CD4-positive, alpha-beta T cell treated with Interleukin-1 beta for 1 hour (primary cell): ENCODE data around the gene ZNF182.
"Not testable (repeated sequence)": the region's sequence is repeated elsewhere in the genome, so short reads cannot be mapped to it uniquely, and the experiment has no call there.

Experiments used
- DNase-seq, 2 donors: peaks; one replicate each; pipeline ENCODE4 v3.0.0-alpha.2; 2020 to 2022

ZNF182 gene

DNA sequence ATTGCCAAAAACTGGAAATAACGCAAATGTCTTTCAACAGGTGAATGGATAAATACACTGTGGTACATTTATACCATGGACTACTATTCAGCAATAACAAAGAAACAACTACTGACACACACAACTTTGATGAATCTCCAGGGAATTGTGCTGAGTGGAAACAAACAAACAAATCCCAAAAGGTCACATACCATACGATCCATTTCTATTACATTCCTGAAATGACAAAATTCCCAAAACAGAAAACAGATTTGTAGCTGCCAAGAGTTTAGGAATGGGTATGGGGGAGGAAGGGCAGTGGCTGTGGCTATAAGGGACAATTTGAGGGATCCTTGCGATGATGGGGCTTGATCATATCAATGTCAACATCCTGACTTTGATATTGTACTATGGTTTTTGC is 2.5 kb downstream of the ZNF182 start:
- DNase-seq: no peak

DNA sequence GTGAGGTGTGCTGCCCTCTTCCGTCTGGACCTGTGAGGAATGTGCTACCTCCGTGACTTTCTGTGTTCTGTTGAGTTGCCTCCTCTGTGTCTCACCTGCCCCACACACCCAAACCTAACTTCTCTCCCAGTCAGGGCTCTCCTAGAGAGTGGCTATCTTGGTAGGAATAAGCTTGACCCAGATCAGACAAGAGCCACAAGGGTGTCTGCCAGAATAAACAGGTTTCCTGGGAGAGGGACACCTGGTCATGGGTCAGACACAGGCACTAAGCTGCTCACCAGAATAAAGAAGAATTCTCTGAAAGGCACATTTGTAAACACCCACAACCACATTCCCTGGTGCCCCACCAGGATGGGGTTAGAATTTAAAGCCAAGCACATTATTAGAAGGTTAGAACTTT is 11.1 kb downstream of the ZNF182 start:
- no peak for DNase-seq

DNA sequence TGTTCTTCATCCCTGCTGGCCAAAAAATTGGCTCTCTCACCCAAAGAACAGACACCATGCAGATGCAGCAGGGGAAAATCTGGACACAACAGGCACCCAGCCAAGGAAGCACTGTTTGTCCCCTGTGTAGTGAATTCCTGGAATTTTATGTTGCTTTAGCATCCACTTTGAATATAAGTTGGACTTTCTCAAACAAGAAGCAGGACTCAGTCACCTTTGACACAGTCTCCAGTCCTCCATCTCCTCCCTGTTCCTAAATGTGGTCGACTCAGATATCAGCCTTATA is 11.8 kb downstream of the ZNF182 start:
- DNase-seq: no peak

DNA sequence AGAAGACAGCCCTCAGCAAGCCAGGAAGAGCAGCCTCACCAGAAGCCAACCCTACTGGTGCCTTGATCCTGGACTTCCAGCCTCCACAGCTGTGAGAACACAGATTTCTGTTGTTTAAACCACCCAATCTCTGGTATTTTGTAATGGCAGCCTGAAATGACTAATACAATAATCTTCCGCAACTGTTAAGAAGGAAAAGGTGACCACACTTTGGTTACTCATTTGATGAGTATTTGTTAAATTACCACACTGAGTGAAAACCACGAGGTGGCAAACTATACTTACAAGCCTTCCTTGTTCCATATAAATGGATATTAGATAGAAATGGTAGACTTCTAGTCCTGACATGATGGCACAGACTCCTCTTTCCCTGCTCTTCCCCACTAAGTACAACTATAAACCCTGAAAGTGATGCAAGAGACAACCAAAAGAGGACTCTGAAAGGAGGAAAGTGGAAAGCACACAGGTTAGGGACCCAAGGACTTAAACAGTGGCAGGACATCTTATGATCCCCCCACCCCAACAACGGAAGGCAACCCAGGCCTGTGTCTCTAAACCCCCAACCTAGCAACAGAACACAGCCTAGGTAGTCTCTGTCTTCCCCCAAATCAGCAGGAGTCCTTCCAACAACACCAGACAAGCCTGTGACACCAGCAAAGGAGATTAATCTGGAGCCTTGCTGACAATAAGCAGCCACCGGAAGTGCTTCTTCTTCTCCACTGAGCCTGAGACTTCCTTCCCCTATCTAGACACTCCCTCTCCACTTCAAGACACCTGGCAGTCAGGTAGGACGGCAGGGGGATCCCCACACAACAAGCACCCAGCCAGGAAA is 12.3 kb downstream of the ZNF182 start:
- DNase-seq: no peak

DNA sequence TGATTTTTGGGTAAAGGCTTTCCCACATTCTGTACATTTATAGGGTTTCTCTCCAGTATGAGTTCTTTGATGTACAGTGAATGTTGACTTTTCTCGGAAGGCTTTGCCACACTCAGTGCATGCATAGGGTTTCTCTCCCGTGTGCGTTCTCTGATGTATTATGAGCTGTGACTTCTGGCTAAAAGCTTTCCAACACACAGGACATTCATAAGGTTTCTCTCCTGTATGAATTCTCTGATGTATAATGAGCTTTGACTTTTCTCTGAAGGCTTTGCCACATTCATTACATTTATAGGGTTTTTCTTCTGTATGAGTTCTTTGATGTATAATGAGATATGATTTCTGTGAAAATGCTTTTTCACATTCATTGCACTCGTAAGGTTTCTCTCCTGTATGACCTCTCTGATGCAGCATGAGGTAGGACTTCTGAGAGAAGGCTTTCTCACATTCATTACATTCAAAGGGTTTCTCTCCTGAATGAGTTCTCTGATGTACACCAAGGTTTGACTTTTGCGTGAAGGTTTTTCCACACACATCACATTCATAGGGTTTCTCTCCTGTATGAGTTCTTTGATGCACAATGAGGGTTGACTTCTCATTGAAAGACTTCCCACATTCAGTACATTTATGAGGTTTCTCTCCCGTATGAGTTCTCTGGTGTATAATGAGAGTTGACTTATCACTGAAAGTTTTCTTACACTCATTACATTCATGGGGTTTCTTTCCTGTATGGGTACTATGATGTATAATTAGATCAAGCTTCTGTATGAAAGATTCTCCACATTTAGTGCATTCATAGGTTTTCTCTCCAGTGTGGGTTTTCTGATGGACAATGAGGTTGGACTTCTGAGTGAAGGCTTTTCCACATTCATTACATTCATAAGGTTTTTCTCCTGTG is 27.3 kb downstream of the ZNF182 start:
- DNase-seq: no peak

DNA sequence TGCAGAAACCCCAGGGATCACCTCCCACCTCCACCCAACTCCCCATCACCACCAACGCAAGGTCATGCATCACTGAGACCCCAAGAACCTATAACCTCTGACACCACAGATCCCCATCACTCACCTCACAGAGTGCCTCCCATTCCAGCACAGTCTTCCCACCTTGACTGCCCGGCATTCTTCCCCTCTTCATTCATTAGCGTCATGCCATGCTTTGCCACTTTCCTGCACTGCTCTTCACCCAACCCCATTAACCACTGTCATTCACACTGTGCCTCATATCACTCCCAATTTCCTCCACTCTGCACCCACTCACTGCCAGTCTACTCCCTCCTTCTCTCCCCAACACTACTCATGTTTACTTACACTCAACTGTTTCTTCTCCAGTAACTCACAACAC is 30.6 kb downstream of the ZNF182 start:
- no peak for DNase-seq

DNA sequence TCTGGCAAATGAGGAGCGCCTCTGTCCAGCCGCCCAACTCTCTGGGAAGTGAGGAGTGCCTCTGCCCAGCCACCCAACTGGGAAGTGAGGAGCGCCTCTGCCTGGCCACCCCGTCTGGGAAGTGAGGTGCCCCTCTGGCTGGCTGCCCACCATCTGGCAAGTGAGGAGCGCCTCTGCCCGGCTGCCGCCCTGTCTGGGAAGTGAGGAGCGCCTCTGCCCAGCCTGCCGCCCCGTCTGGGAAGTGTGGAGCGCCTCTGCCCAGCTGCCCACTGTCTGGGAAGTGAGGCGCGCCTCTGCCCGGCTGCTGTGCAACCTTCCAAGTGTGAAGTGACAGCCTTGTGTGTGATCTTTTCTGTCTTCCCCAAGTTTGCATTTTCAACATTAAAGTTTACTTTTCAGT is 38.3 kb downstream of the ZNF182 start:
- not testable (repeated sequence) for DNase-seq

DNA sequence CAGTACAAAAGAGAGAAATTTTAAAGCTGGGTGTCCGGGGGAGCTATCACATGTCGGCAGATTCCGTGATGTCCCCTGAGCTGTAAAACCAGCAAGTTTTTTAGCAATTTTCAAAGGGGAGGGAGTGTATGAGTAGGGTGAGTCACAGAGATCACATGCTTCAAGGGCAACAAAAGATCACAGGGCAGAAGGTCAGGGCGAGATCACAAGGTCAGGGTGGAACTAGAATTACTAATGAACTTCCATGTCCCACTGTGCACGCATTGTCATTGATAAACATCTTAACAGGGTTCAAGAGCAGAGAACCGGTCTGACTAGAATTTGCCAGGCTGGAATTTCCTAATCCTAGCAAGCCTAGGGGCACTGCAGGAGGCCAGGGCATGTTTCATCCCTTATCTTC is 42.0 kb downstream of the ZNF182 start:
- DNase-seq: not testable (repeated sequence)

DNA sequence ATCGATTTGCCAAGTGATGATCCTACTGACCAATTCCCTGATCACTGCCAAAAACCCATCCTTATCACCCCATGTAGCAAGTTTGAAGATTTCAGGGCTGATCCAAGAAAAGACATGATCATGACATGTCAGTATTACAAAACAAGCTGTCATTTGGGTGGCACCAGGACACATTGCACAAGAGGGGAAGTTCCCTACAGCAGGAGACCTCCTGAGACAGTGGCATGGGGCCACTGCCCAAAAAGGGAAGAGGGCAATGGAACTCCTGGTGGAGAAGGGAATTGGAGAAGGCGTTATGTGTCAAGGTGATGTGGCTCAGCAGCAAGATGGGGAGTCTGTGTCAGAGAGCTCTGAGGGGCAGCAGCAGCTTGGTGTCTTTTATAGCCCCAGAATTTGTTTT is 43.4 kb downstream of the ZNF182 start:
- peak in 1 of 2 donors; percentile 33 for DNase-seq

DNA sequence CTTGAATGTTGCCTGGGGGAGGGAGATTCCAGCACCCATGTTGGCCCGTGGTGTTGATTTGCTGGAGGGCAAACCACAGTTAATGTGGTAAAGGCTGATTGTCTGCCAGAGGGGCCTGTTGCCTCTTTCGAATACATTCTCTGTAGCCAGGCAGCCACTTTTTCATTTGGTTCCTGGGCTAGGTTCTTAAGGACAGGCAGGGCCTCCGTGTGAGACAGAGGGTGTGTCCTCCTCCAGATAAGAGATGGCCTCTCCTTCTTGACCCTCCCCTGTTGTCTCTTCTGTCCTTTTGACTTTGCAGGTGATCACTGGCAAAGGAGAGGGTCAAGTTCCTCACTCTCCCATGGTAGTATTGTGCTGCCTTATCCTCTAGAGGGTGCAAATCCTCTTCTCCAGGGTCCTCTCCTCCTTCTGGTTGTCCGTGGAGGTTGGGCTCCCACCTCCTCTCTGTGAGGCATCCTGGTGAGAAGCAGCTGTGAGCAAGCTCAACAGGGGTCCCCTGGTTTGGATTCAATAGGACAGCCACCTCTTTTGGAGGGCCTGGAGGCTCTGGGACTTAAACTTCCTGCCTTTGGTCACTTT is 44.9 kb downstream of the ZNF182 start:
- peak; percentile 27 to 40 for DNase-seq

DNA sequence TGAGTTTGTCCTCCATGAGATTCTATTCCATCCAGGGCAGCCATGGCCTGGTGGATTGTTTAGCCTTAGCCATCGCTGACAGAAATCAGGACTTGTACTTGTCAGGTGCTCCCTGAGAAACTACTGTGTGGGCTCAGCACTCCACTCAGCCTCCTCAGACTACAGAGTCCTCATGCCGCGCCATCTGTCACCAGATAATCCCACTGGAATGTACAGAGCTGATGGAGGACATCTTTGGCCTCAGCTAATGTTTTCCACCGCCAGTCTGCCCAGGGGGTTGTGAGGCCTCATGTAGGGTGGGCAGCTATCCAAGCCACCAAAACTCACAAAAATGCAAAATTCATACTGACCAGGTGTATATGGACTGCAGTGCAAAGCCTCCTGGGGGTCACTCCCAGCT is 45.6 kb downstream of the ZNF182 start:
- DNase-seq: not testable (repeated sequence)

DNA sequence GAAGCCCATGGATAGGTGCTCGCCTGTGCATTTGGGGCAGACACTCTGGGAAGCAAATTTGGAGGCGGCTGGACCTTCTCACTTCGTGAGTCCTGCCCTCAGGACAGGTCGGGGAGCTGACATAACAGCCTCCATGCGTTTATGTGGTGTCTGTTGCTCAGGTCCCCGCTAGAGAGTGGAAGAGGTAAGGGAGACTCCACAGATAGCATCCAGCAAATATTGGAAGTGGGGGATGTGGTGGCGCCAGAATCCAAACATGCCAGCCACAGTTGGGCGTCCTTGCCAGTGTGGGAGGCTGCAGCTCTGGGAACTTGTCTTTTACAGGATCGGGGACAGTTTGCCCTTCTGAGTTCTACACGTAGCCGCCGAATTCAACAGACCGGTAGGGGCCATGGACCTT is 47.8 kb downstream of the ZNF182 start:
- DNase-seq: no peak

DNA sequence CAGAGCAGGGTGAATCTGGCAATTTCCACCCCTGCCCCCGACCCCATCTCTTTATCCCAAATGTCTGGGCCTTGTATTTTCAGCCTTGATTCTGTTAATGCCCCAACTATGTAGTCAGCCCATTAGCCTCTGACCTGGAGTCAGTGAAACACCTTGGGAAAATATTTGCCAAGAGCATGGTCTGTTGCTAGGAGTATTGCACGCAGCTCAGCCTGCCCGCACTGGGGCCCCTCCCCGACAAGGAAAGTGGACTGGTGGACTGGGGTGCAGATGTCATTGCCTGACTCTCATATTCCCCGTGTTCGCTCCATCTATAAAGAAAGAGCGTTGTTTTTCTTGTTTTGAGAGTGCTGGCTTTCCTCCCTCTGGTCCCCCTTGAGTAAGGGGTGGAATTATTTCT is 48.5 kb downstream of the ZNF182 start:
- DNase-seq: not testable (repeated sequence)

DNA sequence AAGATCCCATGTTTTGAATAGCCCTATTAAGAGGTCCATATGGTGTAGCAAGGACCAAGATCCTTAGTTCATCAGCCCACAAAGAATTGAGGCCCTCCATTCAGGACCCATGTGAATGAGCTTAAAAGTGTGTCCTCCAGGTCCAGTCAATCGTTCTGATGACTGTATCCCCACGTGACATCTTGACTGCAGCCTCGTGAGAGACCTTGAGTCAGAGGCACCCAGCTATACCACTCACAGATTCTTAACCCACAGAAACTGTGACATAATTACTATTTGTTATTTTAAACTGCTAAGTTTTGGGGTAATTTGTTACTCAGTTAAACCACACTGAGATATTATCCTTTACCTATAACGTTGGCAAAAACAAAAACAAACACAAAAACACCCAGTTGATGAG is 62.4 kb downstream of the ZNF182 start:
- DNase-seq: no peak

DNA sequence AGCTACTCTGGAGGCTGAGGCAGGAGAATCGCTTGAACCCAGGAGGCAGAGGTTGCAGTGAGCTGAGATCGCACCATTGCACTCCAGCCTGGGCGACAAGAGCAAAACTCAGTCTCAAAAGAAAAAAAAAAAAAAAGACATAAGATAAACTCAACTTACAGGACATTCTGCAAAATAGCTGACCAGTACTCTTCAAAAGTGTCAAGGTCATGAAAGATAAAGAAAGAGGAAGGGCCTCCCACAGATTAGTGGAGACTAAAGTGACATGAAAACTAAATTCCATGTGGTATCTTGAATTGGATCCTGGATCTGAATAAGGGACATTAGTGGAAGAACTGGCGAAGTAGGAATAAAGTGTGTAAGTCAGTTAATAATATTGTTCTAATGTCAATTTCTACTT is 63.3 kb downstream of the ZNF182 start:
- no peak for DNase-seq

DNA sequence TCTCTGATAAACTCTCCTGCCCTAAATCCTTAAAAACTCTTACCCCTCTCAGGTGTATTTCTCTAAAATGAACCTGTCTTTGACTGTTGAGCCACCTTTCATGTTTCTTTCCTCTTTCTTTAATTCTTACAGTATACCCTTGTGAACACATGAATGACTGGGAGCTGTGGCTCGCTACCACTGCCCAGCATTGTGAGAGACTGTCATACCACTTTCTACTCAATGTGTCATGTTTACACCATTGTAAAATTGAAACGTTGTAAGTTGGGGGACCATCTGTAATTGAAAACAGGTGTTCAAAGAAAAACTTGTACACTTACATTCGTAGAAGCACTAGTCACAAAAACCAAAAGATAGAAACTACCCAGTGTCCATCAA is 66.9 kb downstream of the ZNF182 start:
- DNase-seq: no peak

DNA sequence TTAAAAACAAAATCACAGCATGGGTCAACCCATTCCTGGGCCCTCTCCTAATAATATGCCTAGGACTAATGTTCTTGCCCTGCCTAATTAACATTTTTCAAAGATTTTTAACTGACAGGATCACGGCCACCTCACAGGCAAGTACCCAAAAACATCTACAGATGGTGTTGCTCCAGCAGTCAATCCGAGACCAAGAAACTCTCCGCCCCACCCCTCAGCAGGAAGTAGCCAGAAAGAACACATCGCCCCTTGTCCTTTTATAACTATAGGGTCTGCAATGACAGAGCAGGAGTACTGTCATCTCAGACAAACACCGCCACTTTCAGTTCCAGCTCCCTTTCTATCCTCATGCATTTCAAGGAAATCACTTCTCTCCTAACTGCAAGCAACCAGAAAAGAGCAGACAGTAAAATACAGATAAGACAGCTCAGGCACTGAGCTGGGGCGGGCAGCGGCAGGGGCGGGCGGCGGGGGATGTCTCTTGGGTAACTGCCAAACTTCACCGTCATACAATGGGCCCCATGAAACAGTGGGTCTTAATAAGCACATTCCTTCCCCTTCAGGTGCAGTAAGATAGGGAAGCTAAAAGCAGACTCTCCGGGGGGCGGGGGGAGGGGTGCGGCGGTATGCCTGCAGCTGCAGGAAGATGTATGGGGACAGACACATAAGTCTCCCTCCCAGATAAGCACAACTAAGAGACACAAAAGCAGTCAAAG is 67.4 kb downstream of the ZNF182 start:
- DNase-seq: peak in 1 of 2 donors; percentile 11

DNA sequence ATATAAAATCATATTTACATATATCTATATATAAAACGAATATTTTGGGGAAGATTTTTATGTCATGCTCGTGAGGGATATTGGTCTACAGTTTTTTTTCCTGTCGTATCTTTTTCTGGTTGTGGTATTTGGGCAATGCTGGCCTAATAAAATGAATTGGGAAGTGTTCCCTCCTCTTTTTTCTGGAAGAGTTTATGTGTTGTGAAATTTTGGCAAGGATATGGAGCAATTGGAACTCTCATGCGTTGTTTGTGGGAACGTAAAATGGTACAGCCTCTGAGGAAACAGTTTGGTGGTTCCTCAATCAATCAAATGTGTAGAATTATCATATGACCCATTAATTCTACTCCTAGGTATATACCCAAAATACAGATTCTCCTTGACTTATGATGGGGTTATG is 69.8 kb downstream of the ZNF182 start:
- DNase-seq: no peak

DNA sequence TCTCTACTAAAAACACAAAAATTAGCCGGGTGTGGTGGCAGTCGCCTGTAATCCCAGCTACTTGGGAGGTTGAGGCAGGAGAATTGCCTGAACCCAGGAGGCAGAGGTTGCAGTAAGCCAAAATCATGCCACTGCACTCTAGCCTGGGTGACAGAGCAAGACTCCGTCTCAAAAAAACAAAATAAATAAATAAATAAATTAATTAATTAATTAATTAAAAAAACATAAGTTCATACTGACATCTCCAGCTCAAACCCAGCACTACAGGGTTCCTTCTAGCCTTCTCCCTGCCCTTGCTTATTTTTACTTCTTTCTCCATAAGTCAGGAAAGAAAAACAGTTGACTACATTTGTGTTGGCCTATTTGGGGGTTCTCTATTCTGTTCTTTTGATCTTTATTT is 71.8 kb downstream of the ZNF182 start:
- not testable (repeated sequence) for DNase-seq

DNA sequence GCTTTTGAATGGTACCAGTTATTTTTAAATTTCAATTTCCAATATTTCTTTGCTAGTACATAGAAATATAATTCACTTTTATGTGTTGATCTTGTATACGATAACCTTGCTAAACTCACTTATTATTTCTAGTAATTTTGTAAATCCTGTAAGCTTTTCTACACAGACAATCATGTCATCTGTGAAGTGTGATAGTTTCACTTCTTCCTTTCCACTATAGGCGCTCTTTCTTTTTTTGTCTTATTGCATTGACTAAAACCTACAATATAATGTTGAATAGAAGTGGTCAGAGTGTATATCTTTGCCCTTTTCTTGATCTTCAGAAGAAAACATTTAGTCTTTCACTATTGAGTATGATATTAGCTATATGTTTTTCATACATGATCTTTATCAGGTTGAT is 76.6 kb downstream of the ZNF182 start:
- no peak for DNase-seq
